ENCODE data around the gene IMP4.

DNA sequence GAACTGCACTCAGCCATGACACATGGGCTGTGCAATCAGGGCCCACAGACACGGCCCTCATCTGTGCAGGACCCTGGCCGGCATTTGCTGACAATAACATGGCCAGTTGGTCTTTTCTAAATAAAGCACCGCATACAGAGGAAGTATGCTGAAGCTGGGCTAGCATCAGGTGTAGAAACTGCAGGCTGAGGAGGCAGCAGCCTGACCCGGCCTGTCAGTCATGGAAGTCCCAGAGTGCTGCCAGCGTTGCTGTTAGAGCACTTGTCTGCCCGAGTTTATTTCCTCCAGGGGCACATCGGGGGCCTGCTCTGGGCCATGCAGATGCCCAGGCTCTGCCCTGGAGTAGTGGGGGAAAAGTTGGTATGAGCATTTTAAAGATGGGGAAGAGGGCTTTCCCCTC is 9.0 kb downstream of the IMP4 start:
- TF ChIP-seq, protein P1, sequence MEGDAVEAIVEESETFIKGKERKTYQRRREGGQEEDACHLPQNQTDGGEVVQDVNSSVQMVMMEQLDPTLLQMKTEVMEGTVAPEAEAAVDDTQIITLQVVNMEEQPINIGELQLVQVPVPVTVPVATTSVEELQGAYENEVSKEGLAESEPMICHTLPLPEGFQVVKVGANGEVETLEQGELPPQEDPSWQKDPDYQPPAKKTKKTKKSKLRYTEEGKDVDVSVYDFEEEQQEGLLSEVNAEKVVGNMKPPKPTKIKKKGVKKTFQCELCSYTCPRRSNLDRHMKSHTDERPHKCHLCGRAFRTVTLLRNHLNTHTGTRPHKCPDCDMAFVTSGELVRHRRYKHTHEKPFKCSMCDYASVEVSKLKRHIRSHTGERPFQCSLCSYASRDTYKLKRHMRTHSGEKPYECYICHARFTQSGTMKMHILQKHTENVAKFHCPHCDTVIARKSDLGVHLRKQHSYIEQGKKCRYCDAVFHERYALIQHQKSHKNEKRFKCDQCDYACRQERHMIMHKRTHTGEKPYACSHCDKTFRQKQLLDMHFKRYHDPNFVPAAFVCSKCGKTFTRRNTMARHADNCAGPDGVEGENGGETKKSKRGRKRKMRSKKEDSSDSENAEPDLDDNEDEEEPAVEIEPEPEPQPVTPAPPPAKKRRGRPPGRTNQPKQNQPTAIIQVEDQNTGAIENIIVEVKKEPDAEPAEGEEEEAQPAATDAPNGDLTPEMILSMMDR (conservative IDR thresholded peaks at IDR 0.05; ENCODE audit: low read depth, low read length) = no peak
- no peak for TF ChIP-seq EZH2phosphoT487 (IDR thresholded peaks at IDR 0.05; ENCODE audit: borderline replicate concordance, low read length)
